ENCODE results near the gene GRID2IP.

GRCh38 chr7:6453734-6454133 is 97.5 kb downstream of the GRID2IP start:
- TF ChIP-seq GATA2 (IDR thresholded peaks at IDR 0.05; ENCODE audit: low read depth, low read length), result no peak
- TF ChIP-seq GATA3 (IDR thresholded peaks at IDR 0.05; ENCODE audit: low read depth, low read length), result no peak

Measured in SH-SY5Y (cell line).